ENCODE results near the gene STXBP5L.
"Not testable (repeated sequence)": the region's sequence is repeated elsewhere in the genome, so short reads cannot be mapped to it uniquely, and the experiment has no call there.

The STXBP5L gene

GRCh38 chr3:121436074-121436473, 528.1 kb downstream of the STXBP5L start:
- no peak for DNase-seq

GRCh38 chr3:121436641-121437040, 528.6 kb downstream of the STXBP5L start:
- DNase-seq, result no peak

- no peak for DNase-seq
Observed at GRCh38 chr3:121443456-121443855, 535.5 kb downstream of the STXBP5L start.

GRCh38 chr3:121451752-121452151, 543.7 kb downstream of the STXBP5L start:
- DNase-seq, result not testable (repeated sequence)

- DNase-seq, result no peak
Observed at GRCh38 chr3:121462565-121462964, 554.6 kb downstream of the STXBP5L start.

- DNase-seq, result no peak
Observed at GRCh38 chr3:121463745-121464144, 555.7 kb downstream of the STXBP5L start.

- DNase-seq, result no peak
Observed at GRCh38 chr3:121467085-121467484, 559.1 kb downstream of the STXBP5L start.

GRCh38 chr3:121473001-121473400, 565.0 kb downstream of the STXBP5L start:
- DNase-seq, result no peak

Data from stimulated activated CD8-positive, alpha-beta memory T cell treated with anti-CD3 and anti-CD28 coated beads, Interleukin-4, amount 100 ng/mL, for 48 hours (primary cell).